DND-41 (cell line): ENCODE results near the gene RPN2.

Source experiments
- ATAC-seq: fragments of 200-7000 bp; cut with Tn5 transposase; 3 replicates; pipeline ENCODE4 v1.9.1; 2021; ENCODE audit warnings: low read depth; ENCODE audit not compliant: insufficient read depth
- DNase-seq: peaks from one replicate; pipeline ENCODE4 v3.0.0-alpha.2; 2020
- H2AFZ ChIP-seq: 2 replicates; pipeline ENCODE4 v1.6.0; 2012; ENCODE audit warnings: low read depth, low read length
- H3K27ac ChIP-seq: 2 replicates; pipeline ENCODE4 v1.5.1; 2012; ENCODE audit warnings: low read length, inconsistent platforms
- H3K27me3 ChIP-seq: fragments of 200-600 bp; sonication (generic); 2 replicates; pipeline ENCODE4 v1.6.0; 2012; ENCODE audit warnings: low read length, mild to moderate bottlenecking, inconsistent platforms; ENCODE audit not compliant: insufficient read depth, poor library complexity
- H3K36me3 ChIP-seq: 2 replicates; pipeline ENCODE4 v1.5.1; 2012; ENCODE audit warnings: low read length, inconsistent platforms; ENCODE audit not compliant: insufficient read depth
- H3K4me1 ChIP-seq: 2 replicates; pipeline ENCODE4 v1.5.1; 2012; ENCODE audit warnings: mild to moderate bottlenecking, low read length; ENCODE audit not compliant: insufficient read depth
- H3K4me2 ChIP-seq: 2 replicates; pipeline ENCODE4 v1.6.0; 2012; ENCODE audit warnings: mild to moderate bottlenecking, moderate library complexity, low read length, inconsistent platforms; ENCODE audit not compliant: insufficient read depth
- H3K4me3 ChIP-seq, 2 experiments: fragments of 200-600 bp in 1 of 2; shearing (Covaris generic) in 1 of 2; 2 replicates each; pipeline ENCODE4 v1.5.1; 2012 to 2016; ENCODE audit warnings: inconsistent platforms in 2 of 2, low read length in 2 of 2, mild to moderate bottlenecking in 2 of 2, low read depth in 1 of 2, moderate library complexity in 1 of 2
- H3K79me2 ChIP-seq: 2 replicates; pipeline ENCODE4 v1.6.0; 2012; ENCODE audit warnings: low read length, inconsistent platforms; ENCODE audit not compliant: insufficient read depth
- H3K9ac ChIP-seq: 2 replicates; pipeline ENCODE4 v1.6.0; 2012; ENCODE audit warnings: low read depth, mild to moderate bottlenecking, inconsistent platforms, low read length, moderate library complexity
- H3K9me3 ChIP-seq: 2 replicates; pipeline ENCODE4 v1.5.1; 2012; ENCODE audit warnings: low read length, moderate library complexity, mild to moderate bottlenecking, inconsistent platforms; ENCODE audit not compliant: insufficient read depth, severe bottlenecking
- H4K20me1 ChIP-seq: 2 replicates; pipeline ENCODE4 v1.6.0; 2012; ENCODE audit warnings: low read length; ENCODE audit not compliant: insufficient read depth
- EZH2 ChIP-seq: IDR thresholded peaks from 3 replicates; pipeline ENCODE4 v1.6.1; 2012; ENCODE audit warnings: borderline replicate concordance, low read depth, mild to moderate bottlenecking, moderate library complexity, low read length, inconsistent platforms; ENCODE audit not compliant: severe bottlenecking
- TF ChIP-seq, protein P1 (sequence below): IDR thresholded peaks from 2 replicates; pipeline ENCODE4 v1.5.1; 2012; ENCODE audit warnings: borderline replicate concordance, low read length, moderate library complexity, mild to moderate bottlenecking; ENCODE audit not compliant: poor library complexity, severe bottlenecking; ENCODE audit errors: extremely low read depth

RPN2 gene

DNA sequence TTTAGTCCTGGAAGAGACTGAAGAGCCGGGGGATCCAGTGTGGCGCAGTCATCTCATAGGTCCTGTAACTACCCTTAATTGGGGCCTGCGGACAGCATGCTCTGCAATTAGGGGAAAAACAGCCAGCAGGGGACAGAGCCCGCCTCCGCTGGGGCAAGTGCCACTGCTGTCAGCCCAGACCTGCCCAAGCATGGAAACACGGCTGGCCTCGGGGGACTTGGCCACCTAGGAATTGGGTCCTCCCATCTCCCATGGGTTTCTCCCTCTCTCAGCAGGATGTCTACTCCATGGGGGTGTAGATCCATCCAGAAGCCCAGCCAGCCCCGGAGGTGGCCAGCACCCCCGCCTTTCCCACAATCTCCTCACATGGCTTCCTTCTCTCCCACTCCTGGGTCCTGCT, 78.9 kb downstream of the RPN2 start:
- TF ChIP-seq, protein P1, sequence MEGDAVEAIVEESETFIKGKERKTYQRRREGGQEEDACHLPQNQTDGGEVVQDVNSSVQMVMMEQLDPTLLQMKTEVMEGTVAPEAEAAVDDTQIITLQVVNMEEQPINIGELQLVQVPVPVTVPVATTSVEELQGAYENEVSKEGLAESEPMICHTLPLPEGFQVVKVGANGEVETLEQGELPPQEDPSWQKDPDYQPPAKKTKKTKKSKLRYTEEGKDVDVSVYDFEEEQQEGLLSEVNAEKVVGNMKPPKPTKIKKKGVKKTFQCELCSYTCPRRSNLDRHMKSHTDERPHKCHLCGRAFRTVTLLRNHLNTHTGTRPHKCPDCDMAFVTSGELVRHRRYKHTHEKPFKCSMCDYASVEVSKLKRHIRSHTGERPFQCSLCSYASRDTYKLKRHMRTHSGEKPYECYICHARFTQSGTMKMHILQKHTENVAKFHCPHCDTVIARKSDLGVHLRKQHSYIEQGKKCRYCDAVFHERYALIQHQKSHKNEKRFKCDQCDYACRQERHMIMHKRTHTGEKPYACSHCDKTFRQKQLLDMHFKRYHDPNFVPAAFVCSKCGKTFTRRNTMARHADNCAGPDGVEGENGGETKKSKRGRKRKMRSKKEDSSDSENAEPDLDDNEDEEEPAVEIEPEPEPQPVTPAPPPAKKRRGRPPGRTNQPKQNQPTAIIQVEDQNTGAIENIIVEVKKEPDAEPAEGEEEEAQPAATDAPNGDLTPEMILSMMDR: no peak
- TF ChIP-seq EZH2: no peak
- no peaks in the 10 kb centered on the region for H3K9me3 ChIP-seq
- H3K79me2 ChIP-seq: no peaks in the 10 kb centered on the region
- no peaks in the 10 kb centered on the region; the same call in 1 of the 2 replicates for H4K20me1 ChIP-seq
- H3K4me2 ChIP-seq: no peak overlapping the region
- ATAC-seq: no peak
- no peaks in the 10 kb centered on the region for H3K4me1 ChIP-seq
- H3K27ac ChIP-seq: no peak overlapping the region
- H3K27me3 ChIP-seq: peaks cover 14% of the 10 kb centered on the region
- DNase-seq: no peak
- H3K4me3 ChIP-seq: no peak overlapping the region
- no peak overlapping the region for H2AFZ ChIP-seq
- no peaks in the 10 kb centered on the region for H3K36me3 ChIP-seq
- no peak overlapping the region for H3K9ac ChIP-seq

DNA sequence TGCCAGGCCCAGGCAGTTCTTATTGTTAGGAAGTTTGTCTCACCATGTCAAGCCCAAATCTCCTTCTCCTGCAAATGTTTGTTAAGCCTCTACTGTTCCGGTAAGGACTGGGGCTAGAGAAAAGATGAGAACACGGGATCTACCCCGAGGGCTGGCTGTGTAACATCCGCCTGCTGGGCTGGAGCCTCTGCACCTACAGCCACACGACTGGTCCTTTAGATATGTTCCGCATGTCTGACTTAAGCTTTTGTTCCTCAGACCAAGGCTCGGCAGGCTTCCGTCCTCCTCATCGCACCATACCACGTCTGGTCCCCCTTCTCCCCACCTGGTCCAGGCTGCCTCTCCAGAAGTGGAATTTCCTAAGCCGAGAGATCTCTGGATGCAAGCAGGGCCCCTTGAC, 79.9 kb downstream of the RPN2 start:
- no peak overlapping the region for H3K9ac ChIP-seq
- DNase-seq: no peak
- no peak for ATAC-seq
- no peaks in the 10 kb centered on the region for H3K79me2 ChIP-seq
- no peak overlapping the region for H2AFZ ChIP-seq
- no peaks in the 10 kb centered on the region for H3K9me3 ChIP-seq
- H3K4me3 ChIP-seq: no peak overlapping the region
- TF ChIP-seq EZH2: no peak
- TF ChIP-seq, protein P1: no peak
- H4K20me1 ChIP-seq: no peaks in the 10 kb centered on the region; the same call in 1 of the 2 replicates
- H3K36me3 ChIP-seq: no peaks in the 10 kb centered on the region
- H3K27ac ChIP-seq: no peak overlapping the region
- peaks cover 14% of the 10 kb centered on the region for H3K27me3 ChIP-seq
- H3K4me2 ChIP-seq: no peak overlapping the region
- H3K4me1 ChIP-seq: no peaks in the 10 kb centered on the region

DNA sequence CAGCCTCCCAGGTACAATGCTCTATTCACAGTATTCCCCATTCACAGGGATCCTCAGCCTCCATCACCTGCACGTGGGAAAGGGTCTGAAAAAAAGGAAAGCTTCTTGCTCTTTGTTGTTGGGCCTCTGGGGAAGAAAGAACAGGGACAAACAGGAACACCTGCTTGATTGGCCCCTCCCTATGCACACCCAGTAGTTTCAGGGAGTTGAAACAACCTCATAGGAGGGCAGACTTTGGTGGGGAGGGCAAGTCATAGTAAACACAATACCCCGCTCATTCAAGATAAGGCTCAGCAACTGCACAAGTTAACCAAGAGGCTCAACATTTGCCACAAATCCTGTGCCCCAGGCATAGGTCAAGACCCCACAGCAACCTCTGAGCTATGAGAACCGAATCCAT, 80.7 kb downstream of the RPN2 start:
- Histone ChIP-seq H3K4me1 (no peaks in the 10 kb centered on the region), H4K20me1 (no peaks in the 10 kb centered on the region; the same call in 1 of the 2 replicates), H3K4me3 (no peak overlapping the region), H3K4me2 (no peak overlapping the region), H2AFZ (no peak overlapping the region), H3K27ac (no peak overlapping the region), H3K79me2 (no peaks in the 10 kb centered on the region), H3K27me3 (peaks cover 14% of the 10 kb centered on the region), H3K36me3 (no peaks in the 10 kb centered on the region), H3K9ac (no peak overlapping the region), H3K9me3 (no peaks in the 10 kb centered on the region)
- no peak for DNase-seq
- no peak for ATAC-seq
- TF ChIP-seq, protein P1: no peak
- TF ChIP-seq EZH2: no peak

DNA sequence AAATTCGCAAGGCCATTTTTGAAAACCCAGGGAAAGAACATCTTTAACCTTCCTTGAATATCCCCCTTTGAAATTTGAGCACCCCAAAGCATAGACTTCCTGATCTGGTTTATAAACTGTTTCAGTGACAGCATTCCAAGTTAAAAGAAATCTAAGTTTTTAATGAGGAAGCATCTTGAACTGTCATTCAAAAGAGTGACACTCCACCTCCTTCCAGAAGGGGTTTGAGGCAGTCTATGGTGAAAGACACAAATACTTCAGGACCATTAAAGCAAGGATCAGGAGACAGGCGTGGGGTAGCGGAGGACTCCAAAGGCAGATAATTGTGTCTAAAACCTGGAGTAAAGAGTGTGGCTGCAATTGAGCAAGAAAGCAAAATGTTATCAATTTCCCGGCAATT, 81.8 kb downstream of the RPN2 start:
- H3K4me1 ChIP-seq: no peaks in the 10 kb centered on the region
- no peak overlapping the region for H2AFZ ChIP-seq
- H3K9me3 ChIP-seq: no peaks in the 10 kb centered on the region
- no peaks in the 10 kb centered on the region for H3K79me2 ChIP-seq
- no peaks in the 10 kb centered on the region for H3K36me3 ChIP-seq
- no peak for ATAC-seq
- H4K20me1 ChIP-seq: no peaks in the 10 kb centered on the region; the same call in 1 of the 2 replicates
- H3K4me3 ChIP-seq: no peak overlapping the region
- TF ChIP-seq, protein P1: no peak
- no peak for TF ChIP-seq EZH2
- H3K9ac ChIP-seq: no peak overlapping the region
- H3K4me2 ChIP-seq: no peak overlapping the region
- peaks cover 14% of the 10 kb centered on the region for H3K27me3 ChIP-seq
- DNase-seq: no peak
- no peak overlapping the region for H3K27ac ChIP-seq
